GM10266 (cell line): ENCODE results near the gene B3GNT5.

Experiments used
- DNase-seq: peaks from one replicate; pipeline ENCODE4 v3.0.0; 2012; ENCODE audit errors: extremely low spot score
- CTCF ChIP-seq: IDR thresholded peaks from 2 replicates; pipeline ENCODE4 v1.5.1; 2012; ENCODE audit warnings: mild to moderate bottlenecking, low read depth; ENCODE audit not compliant: control insufficient read depth, insufficient read depth; ENCODE audit errors: missing control alignments

B3GNT5 gene

GRCh38 chr3:183252973-183253527 is at the start of gene B3GNT5:
B3GNT5 (plus strand) TSS chr3:183253253; CDS start chr3:183269799, 16,546 bp downstream.
- peak; percentile 65 for DNase-seq
- TF ChIP-seq CTCF: no peak

- no peak for DNase-seq
- TF ChIP-seq CTCF: no peak
These were observed 49.4 kb upstream of the B3GNT5 start for GRCh38 chr3:183203670-183204069.

- DNase-seq: no peak
- TF ChIP-seq CTCF: no peak
These were observed 44.8 kb upstream of the B3GNT5 start for GRCh38 chr3:183208260-183208659.

GRCh38 chr3:183208800-183209199 is 44.3 kb upstream of the B3GNT5 start:
- TF ChIP-seq CTCF: no peak
- no peak for DNase-seq

- DNase-seq: no peak
- TF ChIP-seq CTCF: no peak
These were observed 42.7 kb upstream of the B3GNT5 start for GRCh38 chr3:183210341-183210740.

GRCh38 chr3:183210862-183211341 is 42.2 kb upstream of the B3GNT5 start:
- no peak for TF ChIP-seq CTCF

GRCh38 chr3:183211352-183211751 is 41.7 kb upstream of the B3GNT5 start:
- TF ChIP-seq CTCF: no peak
- no peak for DNase-seq

More at GRCh38 chr3:183210862-183211341, 42.2 kb upstream of the B3GNT5 start:
- DNase-seq: no peak
